Panc1 (cell line): Measurements from ENCODE around the gene RGS3. TPM values are rescaled to one million over a fixed set of nuclear protein-coding genes. Genes with fewer than 3 reads are reported as not detected.

Experiments
- ATAC-seq: fragments of 200-7000 bp; cut with Tn5 transposase; 2 replicates; pipeline ENCODE4 v1.9.1; 2020; ENCODE audit warnings: mild to moderate bottlenecking, moderate library complexity
- BruUV-seq: library from RNA; stranded (reverse); fragments of 400-500 nt; replicated peaks from 2 replicates; lab custom pipeline; 2021; lab: Mats Ljungman, UMichigan
- CTCF ChIA-PET: fragments of 300-600 bp; sonication (Branson Sonifier 250); formaldehyde crosslinking; loops from one replicate; lab custom pipeline; 2022; ENCODE audit warnings: antibody characterized with exemption; lab: Charles Lee
- POLR2A ChIA-PET: fragments of 300-600 bp; sonication (Branson Sonifier 250); formaldehyde crosslinking; loops from one replicate; lab custom pipeline; 2022; ENCODE audit warnings: antibody characterized with exemption; lab: Charles Lee
- DNase-seq: peaks from one replicate; pipeline ENCODE4 v3.0.0-alpha.2; 2010; ENCODE audit warnings: low read depth, low spot score
- H3K27ac ChIP-seq: 2 replicates; pipeline ENCODE4 v1.5.1; 2011; ENCODE audit warnings: mild to moderate bottlenecking, low read length, inconsistent platforms
- H3K27me3 ChIP-seq: fragments of 200-500 bp; sonication (Bioruptor generic); 2 replicates; pipeline ENCODE4 v1.6.0; 2014; ENCODE audit warnings: low read length, inconsistent platforms; ENCODE audit not compliant: control insufficient read depth, insufficient read depth
- H3K36me3 ChIP-seq: fragments of 200-500 bp; sonication (Bioruptor generic); 2 replicates; pipeline ENCODE4 v1.5.1; 2014; ENCODE audit warnings: inconsistent platforms, mild to moderate bottlenecking, low read length, moderate library complexity; ENCODE audit not compliant: control insufficient read depth, insufficient read depth
- H3K4me1 ChIP-seq: 2 replicates; pipeline ENCODE4 v1.5.1; 2011; ENCODE audit warnings: inconsistent platforms, mild to moderate bottlenecking, low read length, moderate library complexity; ENCODE audit not compliant: control insufficient read depth, insufficient read depth
- H3K4me3 ChIP-seq, 2 experiments: 2 replicates each; pipeline ENCODE4 v1.5.1; 2011 to 2012; ENCODE audit warnings: low read depth in 2 of 2, low read length in 2 of 2, mild to moderate bottlenecking in 2 of 2, inconsistent platforms in 1 of 2, moderate library complexity in 1 of 2
- H3K9me3 ChIP-seq: fragments of 200-500 bp; sonication (Bioruptor generic); 2 replicates; pipeline ENCODE4 v1.5.1; 2014; ENCODE audit warnings: low read depth, mild to moderate bottlenecking, inconsistent platforms, low read length, moderate library complexity; ENCODE audit not compliant: control insufficient read depth, insufficient read depth
- CTCF ChIP-seq: fragments of 450-650 bp; IDR thresholded peaks from 2 replicates; pipeline ENCODE4 v1.5.1; 2017; ENCODE audit warnings: mild to moderate bottlenecking
- POLR2AphosphoS5 ChIP-seq: IDR thresholded peaks from 2 replicates; pipeline ENCODE4 v1.6.1; 2012; ENCODE audit warnings: mild to moderate bottlenecking, low read depth, low read length, moderate library complexity
- REST ChIP-seq, 2 experiments: IDR thresholded peaks; 2 replicates each; pipeline ENCODE4 v1.6.1; 2011 to 2012; ENCODE audit warnings: low read depth in 2 of 2, control low read depth in 1 of 2, low read length in 1 of 2, mild to moderate bottlenecking in 1 of 2, moderate library complexity in 1 of 2; ENCODE audit not compliant: insufficient read depth in 1 of 2
- SIN3A ChIP-seq: IDR thresholded peaks from 2 replicates; pipeline ENCODE4 v1.6.1; 2012; ENCODE audit warnings: low read depth, mild to moderate bottlenecking, low read length, moderate library complexity, borderline replicate concordance; ENCODE audit not compliant: insufficient read depth
- TCF7L2 ChIP-seq: IDR thresholded peaks from 2 replicates; pipeline ENCODE4 v1.6.1; 2011; ENCODE audit warnings: mild to moderate bottlenecking, low read depth, low read length, inconsistent platforms
- in situ Hi-C: cut with HindIII; loops from 2 replicates; pipeline ENCODE4 v1.10.0; 2016; ENCODE audit warnings: low sequenced_read_pairs, low pct_unique_long_range_greater_than_20kb
- intact Hi-C: fragments of 100-400 bp; cut with micrococcal nuclease; formaldehyde crosslinking; loops from one replicate; pipeline ENCODE4 v1.10.0; 2022; ENCODE audit not compliant: unreplicated experiment
- total RNA-seq: library from RNA; stranded (reverse); gene quantifications from one replicate; pipeline ENCODE4 v1.2.1, GENCODE V29; 2021; ENCODE audit not compliant: unreplicated experiment

Gene RGS3
- total RNA-seq, 1 experiment from 2014 or later, result 15.1 TPM

GRCh38 chr9:113538131-113538530 is 74.6 kb downstream of the RGS3 start:
- Histone ChIP-seq H3K4me1 (no peaks in the 10 kb centered on the region), H3K27me3 (no peaks in the 10 kb centered on the region), H3K9me3 (no peaks in the 10 kb centered on the region), H3K27ac (no peak overlapping the region), H3K4me3 (no peak overlapping the region), H3K36me3 (no peaks in the 10 kb centered on the region)
- in situ Hi-C loops (no loop called here), intact Hi-C loops (no loop called here)
- ChIA-PET POLR2A (no interaction called here), CTCF (no interaction called here)
- TF ChIP-seq SIN3A, result no peak
- no peak for TF ChIP-seq POLR2AphosphoS5
- no peak for TF ChIP-seq TCF7L2
- TF ChIP-seq CTCF, result no peak
- no peak for TF ChIP-seq REST (IDR thresholded peaks at IDR 0.05; ENCODE audit: insufficient read depth in 1 of 2, low read depth in 2 of 2, low read length in 1 of 2)
- ATAC-seq (no peak), DNase-seq (no peak)
- BruUV-seq, result no TSS peak

- Histone ChIP-seq H3K4me1 (no peaks in the 10 kb centered on the region), H3K27ac (no peak overlapping the region), H3K27me3 (no peaks in the 10 kb centered on the region), H3K36me3 (no peaks in the 10 kb centered on the region), H3K9me3 (no peaks in the 10 kb centered on the region), H3K4me3 (no peak overlapping the region)
- no peak for ATAC-seq
- intact Hi-C loops (no loop called here), in situ Hi-C loops (no loop called here)
- POLR2A ChIA-PET, result no interaction called here
- no TSS peak for BruUV-seq
- CTCF ChIA-PET, result no interaction called here
- TF ChIP-seq TCF7L2, result no peak
- no peak for TF ChIP-seq REST (IDR thresholded peaks at IDR 0.05; ENCODE audit: insufficient read depth in 1 of 2, low read depth in 2 of 2, low read length in 1 of 2)
- no peak for TF ChIP-seq POLR2AphosphoS5
- TF ChIP-seq SIN3A, result no peak
- TF ChIP-seq CTCF, result no peak
- no peak for DNase-seq
Observed at GRCh38 chr9:113538701-113539430, 75.3 kb downstream of the RGS3 start.
